Embryonic facial prominence (tissue), 1 donor: ENCODE data around the gene OR8D4.
"Not testable (repeated sequence)": the region's sequence is repeated elsewhere in the genome, so short reads cannot be mapped to it uniquely, and the experiment has no call there.

Experiments used
- DNase-seq: peaks from one replicate; pipeline ENCODE4 v3.0.0-alpha.2; 2016; ENCODE audit errors: extremely low spot score

The OR8D4 gene

DNA sequence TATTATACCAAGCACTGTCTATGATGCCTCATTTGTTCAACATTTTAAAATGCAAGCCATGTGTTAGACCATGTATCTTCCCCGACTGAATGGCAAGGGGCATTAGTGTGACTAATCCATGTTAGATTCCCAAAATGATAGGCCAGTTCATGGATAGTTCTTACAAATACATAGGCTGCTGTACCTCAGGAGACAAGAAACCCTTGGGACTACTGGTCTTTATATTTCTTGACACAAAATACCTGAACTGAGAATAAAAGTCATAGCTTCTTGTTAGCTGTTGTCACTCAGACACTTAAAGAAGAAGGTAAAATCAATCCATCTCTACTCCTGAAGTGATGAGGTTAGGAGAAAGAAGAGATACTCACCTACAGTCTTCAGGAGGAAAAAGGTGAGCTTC lies at the start of gene OR8D4:
Gene OR8D4, plus strand, starts transcription at position 301 of the 400 bp plus-strand sequence. CDS start 4,265 bp downstream, outside the sequence.
- no peak for DNase-seq

DNA sequence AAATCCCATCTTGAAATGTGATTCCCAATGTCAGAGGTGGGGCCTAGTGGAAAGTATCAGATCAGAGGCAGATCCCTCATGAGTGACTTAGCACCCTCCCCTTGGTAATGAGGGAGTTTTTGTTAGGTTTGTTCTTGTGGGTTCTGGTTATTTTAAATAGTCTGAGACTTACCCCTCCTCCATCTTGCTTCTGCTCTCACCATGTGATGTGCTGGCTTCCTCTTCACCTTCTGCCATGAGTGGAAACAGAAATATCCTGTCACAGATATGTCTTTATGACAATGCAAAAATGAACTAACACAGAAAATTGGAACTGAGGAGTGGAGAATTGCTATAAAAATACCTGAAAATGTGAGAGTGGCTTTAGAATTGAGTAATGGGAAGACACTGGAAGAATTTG lies 49.6 kb upstream of the OR8D4 start:
- no peak for DNase-seq

GRCh38 chr11:123853038-123853437 lies 48.9 kb upstream of the OR8D4 start:
- no peak for DNase-seq

DNA sequence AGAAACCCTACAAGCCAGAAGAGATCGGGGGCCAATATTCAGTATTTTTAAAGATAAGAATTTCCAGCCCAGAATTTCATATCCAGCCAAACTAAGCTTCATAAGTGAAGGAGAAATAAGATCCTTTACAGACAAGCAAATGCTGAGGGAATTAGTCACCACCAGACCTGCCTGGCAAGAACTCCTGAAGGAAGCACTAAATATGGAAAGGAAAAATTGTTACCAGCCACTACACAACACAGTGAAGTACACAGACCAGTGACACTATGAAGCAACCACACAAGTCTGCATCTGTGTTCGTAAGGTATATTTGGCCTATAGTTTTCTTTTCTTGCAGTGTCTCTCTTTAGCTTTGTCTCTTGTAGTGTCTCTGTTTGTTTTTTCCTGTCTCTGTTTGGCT lies 45.5 kb upstream of the OR8D4 start:
- DNase-seq: no peak

DNA sequence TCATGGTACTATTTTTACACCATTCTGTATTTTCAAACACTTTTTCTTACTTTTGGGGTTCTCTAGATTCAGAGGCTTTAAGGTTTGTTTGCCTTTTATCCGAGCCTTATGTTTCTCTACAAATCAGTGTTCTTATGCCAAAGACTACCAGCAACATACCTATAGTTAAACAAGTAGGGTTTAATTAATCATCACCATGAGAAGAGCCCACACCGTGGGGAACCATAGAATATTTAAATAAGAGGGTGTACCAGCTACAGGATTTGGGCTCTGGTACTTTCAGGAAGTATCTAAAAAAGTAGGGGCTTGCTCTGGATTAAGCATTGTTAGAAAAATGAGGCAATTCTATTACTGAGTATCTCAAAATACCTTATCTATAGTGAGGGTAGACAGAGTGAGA lies 42.2 kb upstream of the OR8D4 start:
- no peak for DNase-seq

- DNase-seq: not testable (repeated sequence)
Observed at GRCh38 chr11:123865293-123865692, 36.7 kb upstream of the OR8D4 start.

- DNase-seq: not testable (repeated sequence)
Observed at GRCh38 chr11:123867795-123868194, 34.2 kb upstream of the OR8D4 start.

- DNase-seq: no peak
Observed at GRCh38 chr11:123880912-123881311, 21.1 kb upstream of the OR8D4 start.

GRCh38 chr11:123885570-123885969 lies 16.4 kb upstream of the OR8D4 start, which contains the start of gene TMEM225:
Gene TMEM225, minus strand, starts transcription at chr11:123885670. Its CDS starts 245 bp downstream, at chr11:123885425.
- DNase-seq: no peak

GRCh38 chr11:123892031-123892430 lies 9.9 kb upstream of the OR8D4 start:
- no peak for DNase-seq

- DNase-seq: no peak
Observed at GRCh38 chr11:123899792-123900191, 2.2 kb upstream of the OR8D4 start.

- no peak for DNase-seq
Observed at GRCh38 chr11:123903932-123904331, 2.0 kb downstream of the OR8D4 start.

- DNase-seq: no peak
Observed at GRCh38 chr11:123904932-123905331, 3.0 kb downstream of the OR8D4 start.

DNA sequence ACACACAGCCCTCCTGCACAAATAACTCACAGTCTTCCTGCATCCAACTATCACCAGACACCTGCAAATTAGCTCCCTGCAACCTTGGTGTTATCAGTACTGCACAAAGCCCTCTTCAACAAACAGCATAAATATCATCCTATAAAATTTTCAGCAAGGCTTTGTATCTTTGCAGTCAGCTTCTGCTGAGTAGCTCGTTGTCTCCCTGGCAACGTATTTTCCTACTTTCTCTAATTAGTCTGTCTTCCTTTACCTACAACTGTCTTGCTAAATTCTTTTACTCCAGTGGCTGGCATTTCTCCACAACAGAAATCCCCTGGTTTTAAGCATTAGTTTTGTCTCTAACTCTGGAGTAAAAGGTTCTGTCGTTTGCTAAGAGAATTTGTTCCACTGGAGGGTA lies 3.9 kb downstream of the OR8D4 start:
- DNase-seq: no peak

DNA sequence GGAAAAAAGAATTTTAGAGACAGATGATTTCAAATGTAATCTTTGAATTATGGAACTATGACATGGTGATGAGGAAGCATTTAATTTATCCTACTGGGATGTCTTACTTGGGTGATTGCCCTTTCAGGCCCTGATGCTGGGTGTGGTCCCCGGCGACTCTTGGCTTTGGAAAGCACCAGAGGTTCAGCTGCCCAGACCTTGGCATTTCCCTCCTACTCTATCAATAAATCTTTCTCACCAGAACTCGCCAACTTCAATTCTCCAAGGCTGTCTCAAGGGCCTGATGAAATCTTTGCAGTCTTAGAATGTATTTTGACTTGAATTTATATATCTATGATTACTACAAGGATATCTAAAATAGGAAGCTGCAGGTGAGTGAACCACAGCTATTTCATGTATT lies 19.0 kb downstream of the OR8D4 start:
- no peak for DNase-seq

GRCh38 chr11:123924027-123924426 lies 22.1 kb downstream of the OR8D4 start:
- no peak for DNase-seq

DNA sequence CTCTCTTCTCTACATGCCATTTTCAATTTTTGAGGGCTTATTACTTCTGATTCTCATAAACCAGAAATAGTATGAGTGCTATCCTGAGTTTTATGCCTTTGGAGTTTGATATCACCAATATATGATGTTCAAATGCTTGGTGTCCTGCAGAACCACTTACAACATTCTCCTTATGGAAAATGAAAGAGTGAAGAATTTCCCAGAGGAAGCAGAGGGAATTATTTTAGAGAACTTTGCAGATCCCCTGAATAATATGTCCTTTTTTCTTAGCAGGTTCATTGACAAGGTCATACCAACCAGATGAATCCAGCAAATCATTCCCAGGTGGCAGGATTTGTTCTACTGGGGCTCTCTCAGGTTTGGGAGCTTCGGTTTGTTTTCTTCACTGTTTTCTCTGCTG lies 37.4 kb downstream of the OR8D4 start, which contains the start of gene OR4D5:
Gene OR4D5, plus strand, starts transcription at position 301 of the 400 bp plus-strand sequence. Its CDS starts 0 bp downstream, at position 301.
- DNase-seq: no peak

DNA sequence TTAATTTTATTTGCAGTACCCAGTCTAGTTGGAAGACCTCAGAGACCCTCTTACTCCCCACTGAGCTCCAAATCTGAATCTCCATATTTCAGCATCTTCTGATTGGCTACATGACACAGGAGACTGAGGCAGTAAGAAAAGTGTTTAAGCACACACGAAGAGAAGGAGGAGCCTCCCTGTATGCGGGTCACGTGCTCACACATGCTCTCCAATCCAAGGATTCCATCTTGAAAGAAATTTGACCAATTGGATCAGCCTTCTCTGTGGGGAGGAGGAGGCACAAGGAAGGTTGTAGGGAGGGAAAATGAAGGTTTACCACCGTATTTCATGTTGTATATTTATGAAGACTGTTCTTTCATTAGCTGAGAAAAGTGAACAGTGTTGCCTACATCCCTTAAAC lies 40.4 kb downstream of the OR8D4 start:
- DNase-seq: no peak

DNA sequence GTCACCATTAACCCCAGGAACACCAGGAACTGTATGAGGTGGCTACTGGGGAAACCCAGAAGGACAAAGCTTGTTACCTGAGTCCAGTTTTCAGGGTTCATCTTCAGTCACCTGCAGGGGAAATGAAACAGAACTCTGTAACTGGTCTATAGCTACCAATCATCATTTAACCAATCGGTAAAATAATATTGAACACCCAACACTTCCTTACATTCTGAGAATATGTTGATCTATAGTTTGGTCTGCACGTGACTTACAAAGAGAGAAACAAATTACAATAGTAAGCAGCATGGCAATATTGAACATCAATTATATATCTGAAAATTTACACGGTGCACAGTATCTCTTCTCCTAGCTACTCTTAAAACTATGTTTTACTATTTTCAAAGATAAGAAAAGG lies 41.8 kb downstream of the OR8D4 start, which contains the start of gene OR6T1:
Gene OR6T1, minus strand, starts transcription at position 101 of the 400 bp plus-strand sequence. Its CDS starts 0 bp downstream, at position 101.
- no peak for DNase-seq

DNA sequence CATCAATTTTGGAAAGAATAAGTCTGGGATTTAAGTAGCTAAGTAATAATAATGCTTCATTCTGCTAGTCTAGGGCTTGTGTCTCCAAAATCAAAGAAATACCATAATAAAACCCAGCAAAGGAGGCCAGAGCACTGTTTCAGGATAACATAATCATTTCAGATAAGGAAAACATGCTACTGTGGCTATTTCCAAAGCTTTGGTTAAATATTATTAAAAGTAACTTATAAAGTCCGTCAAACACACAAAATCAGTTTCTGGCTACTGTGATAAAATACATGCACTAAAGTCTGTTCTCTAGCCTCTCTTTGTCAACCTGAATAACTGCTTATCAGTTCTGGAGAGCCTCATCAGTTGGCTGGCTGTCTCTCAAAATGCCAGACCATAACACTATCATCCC lies 43.2 kb downstream of the OR8D4 start:
- DNase-seq: no peak

GRCh38 chr11:123956752-123957151 lies 54.8 kb downstream of the OR8D4 start:
- no peak for DNase-seq
